Fibroblast of mammary gland (primary cell): ENCODE results near the gene FAM53A.

Source experiments
- DNase-seq: peaks from one replicate; pipeline ENCODE4 v3.0.0-alpha.2; 2010; ENCODE audit warnings: low read depth
- H3K4me3 ChIP-seq: 2 replicates; pipeline ENCODE4 v1.5.1; 2011; ENCODE audit warnings: low read depth, mild to moderate bottlenecking, low read length, moderate library complexity; ENCODE audit not compliant: control insufficient read depth
- TF ChIP-seq, protein P1 (sequence below): conservative IDR thresholded peaks from 2 replicates; pipeline ENCODE4 v1.5.1; 2011; ENCODE audit warnings: low read depth, low read length, inconsistent platforms; ENCODE audit not compliant: control insufficient read depth, insufficient read depth

FAM53A gene

DNA sequence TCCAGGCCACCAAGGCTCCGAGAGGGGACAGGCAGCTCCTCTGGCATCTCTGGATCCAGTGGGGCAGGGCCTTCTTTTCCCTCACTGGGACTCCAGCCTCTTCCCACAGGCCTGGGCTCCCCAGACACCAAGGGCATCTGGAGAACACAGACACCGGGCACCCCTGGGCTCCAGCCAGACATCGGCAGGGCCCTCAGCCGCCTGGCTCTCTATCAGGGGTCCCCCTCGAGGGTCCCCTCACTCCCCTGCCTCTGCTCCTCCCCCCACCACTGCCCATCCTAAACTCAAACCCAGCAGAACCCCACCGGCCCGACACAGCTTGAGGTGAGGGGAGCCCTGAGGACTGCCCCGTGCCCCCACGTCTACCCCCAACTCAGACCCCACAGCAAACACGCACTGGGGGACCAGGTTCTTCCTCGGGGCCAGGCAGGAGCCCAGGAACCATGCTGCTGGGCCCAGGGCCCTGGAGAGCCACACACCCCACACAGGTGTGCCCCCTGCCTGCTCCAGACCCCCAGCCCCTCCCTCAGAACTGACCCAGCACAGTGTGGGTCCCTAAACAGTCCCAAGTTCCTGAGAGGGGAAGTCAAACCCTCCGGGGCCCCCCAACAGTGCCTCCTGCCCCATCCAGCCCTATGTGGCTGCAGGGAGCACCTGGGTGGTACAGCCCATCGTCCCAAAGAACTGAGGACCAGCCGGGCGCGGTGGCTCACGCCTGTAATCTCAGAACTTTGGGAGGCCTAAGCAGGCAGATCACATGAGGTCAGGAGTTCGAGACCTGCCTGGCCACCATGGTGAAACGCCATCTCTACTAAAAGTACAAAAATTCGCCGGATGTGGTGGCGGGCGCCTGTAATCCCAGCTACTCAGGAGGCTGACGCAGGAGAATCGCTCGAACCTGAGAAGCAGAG, 86.8 kb downstream of the FAM53A start:
- TF ChIP-seq, protein P1, sequence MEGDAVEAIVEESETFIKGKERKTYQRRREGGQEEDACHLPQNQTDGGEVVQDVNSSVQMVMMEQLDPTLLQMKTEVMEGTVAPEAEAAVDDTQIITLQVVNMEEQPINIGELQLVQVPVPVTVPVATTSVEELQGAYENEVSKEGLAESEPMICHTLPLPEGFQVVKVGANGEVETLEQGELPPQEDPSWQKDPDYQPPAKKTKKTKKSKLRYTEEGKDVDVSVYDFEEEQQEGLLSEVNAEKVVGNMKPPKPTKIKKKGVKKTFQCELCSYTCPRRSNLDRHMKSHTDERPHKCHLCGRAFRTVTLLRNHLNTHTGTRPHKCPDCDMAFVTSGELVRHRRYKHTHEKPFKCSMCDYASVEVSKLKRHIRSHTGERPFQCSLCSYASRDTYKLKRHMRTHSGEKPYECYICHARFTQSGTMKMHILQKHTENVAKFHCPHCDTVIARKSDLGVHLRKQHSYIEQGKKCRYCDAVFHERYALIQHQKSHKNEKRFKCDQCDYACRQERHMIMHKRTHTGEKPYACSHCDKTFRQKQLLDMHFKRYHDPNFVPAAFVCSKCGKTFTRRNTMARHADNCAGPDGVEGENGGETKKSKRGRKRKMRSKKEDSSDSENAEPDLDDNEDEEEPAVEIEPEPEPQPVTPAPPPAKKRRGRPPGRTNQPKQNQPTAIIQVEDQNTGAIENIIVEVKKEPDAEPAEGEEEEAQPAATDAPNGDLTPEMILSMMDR, result no peak
- DNase-seq, result no peak
- H3K4me3 ChIP-seq, result no peak overlapping the region

DNA sequence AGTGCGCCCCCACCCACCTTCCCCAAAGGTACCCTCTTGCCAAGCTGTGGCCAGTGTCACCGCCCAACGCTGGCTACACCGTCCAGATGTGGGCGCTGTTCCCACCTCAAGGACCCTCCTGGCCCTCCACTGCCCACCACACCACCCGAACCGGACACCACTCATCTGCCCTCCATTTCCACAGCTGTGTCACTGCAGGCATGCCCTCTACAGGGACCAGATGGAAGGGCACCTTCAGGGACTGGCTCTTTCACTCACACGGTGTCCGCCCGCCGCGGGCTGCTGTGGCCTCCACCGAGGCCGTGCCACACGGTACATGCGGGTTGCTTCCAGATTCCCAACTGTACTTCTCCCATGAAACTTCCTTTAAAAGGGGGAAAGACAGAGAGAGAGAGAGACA, 87.7 kb downstream of the FAM53A start:
- no peak for DNase-seq
- no peak overlapping the region for H3K4me3 ChIP-seq
- TF ChIP-seq, protein P1, result no peak

DNA sequence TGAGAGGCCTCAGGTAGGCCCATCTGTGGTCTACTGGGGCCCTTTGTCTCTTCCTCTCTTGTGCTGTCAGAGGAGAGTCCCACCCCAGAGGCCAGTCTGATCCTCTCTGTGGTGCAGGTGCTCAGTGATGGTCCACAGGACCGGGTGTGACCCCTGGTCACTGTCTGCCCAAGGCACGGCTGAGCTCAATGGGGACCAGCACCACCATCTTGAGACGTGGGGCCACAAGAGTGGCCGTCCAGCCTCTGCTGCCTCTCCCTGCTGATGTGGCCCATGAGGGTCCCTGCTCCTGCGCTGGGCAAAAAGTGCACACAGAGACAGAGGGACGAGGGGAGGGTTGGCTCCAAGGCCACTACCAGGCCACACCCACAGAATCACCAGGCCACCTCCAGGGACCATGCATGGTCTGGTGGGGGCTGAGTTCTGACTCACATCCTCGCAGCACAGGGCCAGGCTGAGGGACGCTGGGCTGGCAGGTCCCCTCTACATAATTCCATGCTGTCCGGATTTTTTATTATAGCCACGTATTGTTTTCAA, 88.3 kb downstream of the FAM53A start:
- no peak for DNase-seq
- TF ChIP-seq, protein P1, result no peak
- no peak overlapping the region for H3K4me3 ChIP-seq

DNA sequence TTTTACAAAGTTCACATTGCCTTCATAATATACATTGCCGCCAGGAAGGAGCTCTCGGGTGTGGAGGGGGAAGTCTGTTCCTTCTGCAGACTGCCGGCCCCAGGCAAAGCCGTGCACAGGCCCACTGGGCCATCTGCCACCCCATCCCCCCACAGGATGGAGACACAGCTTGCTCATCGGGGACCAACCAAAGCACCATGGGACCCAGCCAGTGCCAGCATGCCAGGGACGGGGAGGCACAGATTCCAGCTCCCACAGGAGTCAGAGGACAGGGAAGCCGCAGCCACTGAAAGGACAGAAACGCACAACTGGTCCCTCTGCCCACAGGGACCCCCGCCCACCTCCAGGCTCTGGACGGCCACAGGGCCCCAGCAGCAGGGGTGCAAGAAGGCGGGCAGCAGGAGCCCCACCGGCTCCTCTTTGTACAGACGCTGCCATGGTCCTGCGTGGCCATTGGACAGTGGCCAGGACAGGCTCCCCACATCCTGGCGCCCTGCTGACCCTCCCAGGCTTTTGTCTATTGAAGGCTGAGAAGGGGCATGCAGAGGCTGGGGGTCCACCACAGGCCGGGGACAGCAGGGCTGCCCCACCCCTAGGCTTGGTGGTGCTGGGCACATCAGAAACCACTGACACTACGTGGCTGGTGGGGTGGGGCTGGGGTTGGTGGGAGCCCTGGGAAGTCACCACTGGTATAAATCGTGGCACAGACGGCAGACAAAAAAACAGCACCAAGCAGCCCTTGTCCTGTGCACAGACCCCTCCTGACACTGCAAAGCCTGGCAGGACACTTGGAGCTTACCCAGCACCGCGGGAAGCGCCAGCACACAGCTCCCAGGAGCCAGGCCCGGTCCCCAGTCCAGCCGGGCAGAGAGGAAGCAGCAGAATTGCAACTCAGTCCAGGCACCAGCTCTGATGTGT, 89.0 kb downstream of the FAM53A start:
- no peak for DNase-seq
- H3K4me3 ChIP-seq, result no peak overlapping the region
- TF ChIP-seq, protein P1, result no peak

DNA sequence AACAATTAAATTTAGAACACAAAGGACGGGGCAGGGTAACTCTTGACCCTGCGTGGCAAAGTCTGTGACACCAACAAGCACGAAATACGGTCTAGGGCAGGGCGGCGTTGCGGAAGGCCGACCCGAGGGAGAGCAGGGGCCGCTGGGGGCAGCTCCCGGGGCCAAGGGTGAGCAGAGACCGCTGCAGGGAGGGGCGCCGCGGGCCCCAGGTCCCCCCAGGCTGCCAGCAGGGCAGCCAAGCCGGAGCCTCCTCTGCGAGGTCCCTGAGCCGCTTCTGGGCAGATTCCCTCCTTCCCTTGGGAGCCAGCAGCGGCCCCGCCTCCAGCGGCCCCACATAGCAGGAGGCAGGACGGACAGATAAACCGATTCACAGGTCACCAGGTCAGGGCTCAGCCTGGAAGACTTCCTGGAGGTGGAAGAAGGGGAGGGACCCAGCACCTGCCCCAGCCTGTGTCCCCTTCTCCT, 90.2 kb downstream of the FAM53A start:
- no peak overlapping the region for H3K4me3 ChIP-seq
- DNase-seq, result no peak
- TF ChIP-seq, protein P1, result no peak

DNA sequence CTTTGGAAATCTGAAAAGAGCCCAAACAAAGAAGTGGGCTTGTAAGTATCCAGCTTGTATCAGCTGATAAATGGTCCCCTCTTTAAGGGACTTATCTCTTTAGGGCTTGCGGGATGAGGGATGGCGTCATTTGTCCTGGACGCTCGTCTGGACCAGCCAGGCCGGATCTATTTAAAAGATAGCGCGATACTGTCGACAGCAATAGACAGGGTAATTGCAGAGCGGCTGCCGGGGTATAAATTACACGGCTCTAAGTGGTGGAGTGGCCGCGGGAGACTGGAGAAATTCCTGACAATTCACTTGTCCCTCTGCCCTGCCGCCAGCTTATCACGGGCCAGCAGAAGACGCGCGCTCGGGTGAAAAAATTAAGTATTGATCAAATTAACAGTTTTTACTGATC, 90.7 kb downstream of the FAM53A start:
- no peak overlapping the region for H3K4me3 ChIP-seq
- DNase-seq, result no peak
- TF ChIP-seq, protein P1, result no peak
